IPS DF 4.7 (cell line): ENCODE data around the gene CCNI2.

Source experiments
- DNase-seq: peaks from one replicate; pipeline ENCODE4 v3.0.0-alpha.2; 2013; ENCODE audit warnings: low spot score; ENCODE audit errors: extremely low read depth

Gene CCNI2

DNA sequence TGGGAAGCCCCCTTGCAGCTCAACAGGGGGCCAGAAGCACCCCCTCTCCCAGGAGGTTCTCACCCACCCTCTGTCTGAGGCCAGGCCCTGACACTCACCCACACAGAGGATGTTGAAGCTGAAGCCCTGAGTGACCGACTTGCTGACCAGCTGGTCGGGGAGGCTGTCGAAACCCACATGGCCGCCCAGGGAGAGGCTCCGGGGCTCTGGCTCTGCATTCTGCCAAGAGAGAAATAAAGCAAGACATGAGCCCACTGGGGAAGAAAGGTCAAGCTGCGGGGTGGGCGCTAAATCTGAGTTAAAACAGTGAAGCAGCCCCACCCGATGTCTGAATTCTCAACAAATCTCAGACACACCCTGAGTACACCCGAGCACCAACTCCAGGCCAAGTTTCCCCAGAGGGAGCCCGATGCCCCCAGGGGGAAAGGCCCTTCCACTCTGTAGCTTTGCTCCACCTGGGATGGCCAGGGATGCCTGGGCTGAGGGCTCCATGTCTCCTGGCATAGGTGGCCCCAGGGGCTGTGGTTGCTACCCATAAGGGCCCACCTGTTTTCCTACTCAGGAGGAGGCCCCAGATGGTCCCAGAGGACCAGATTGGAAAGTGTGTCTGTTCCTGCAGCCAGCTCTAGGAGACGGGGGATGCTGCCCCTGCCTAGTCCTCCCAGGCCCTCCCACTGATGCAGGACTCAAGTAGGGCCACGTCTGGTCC lies 18.2 kb downstream of the CCNI2 start:
- no peak for DNase-seq

DNA sequence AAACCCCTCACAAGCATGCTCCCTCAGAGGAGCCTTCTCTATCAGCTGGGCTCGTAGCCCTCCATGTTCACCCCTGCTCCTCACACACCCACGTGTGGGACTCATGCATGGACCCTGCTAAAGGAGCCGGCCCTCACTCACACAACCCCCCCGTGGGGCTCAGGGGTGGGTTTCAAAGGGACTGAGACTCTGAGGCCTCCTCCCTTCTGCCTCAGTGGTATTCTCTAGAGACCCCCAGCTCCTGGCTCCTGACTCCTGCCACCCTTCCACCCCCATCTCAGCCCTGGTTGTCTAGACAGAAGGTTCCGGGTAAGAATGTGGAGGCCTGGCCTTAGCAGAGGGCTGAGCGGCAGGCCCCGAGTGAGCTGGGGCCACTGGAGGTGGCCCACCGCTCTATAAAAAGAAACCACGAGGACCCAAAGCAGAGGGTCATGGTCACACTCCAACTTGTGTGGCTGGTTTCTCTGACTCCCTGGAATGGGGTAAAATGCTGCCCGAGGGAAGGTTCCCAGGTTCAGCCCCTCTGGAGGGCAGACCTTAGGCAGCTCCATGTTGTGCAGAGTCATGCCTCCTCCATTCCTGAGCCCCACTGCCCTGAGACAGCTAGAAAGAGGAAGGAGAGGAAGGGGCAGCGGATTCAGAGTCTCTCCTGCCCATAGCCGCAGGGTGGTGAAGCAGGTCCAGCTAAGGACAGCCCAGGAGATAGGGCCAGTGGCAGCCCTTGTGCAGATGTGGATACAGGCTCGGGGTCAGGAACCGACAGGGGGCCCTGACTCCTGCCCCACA lies 19.0 kb downstream of the CCNI2 start:
- no peak for DNase-seq

DNA sequence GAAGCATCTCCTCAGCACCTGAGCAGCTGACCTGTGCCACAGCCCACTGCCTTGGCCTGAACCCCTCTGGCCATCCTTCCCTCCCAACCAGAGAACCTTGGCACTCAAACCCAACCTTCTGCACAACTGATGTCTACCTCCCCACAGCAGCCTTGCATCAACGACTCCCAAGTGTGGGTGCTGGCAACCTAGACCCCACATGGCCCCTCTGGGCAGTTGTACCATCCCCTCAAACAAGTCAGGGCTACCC lies 19.5 kb downstream of the CCNI2 start:
- DNase-seq: no peak

DNA sequence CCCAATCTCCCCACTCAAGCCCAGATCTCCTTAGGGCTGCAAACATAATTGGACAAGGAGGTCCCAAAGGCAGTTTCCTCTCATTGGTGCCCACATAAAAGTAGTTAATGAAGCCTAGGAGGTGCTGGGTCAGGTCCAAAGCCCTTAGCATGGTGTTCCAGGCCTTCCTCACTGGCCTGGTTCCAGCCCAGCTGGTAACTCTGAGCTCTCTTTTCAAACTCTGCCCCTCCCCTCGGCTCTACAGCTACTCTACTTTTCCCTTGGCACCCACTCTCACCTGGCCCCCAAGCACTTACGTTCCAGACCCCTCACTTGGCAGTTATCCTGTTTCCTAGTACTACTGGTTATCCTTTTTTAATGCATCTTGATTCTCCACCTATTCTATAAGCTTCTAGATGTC lies 19.9 kb downstream of the CCNI2 start:
- DNase-seq: no peak

DNA sequence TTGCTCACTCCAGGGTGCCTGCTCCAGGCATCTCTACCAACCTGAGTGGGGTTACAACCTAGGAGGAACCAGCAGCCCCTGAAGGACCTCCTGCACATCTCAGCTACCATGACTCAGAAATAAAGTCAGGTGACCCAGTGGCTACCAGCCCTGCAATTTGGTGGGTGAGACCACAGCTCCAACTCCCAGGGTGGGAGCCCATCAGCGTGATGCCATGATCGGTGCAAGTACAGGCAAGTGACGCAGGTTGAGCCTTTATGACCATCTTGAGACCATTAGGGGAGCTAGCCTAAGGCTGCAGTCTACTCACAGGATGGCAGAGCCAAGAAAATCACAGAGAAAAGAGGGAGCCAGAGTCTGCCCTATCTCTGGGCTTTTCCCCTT lies 21.3 kb downstream of the CCNI2 start:
- no peak for DNase-seq

DNA sequence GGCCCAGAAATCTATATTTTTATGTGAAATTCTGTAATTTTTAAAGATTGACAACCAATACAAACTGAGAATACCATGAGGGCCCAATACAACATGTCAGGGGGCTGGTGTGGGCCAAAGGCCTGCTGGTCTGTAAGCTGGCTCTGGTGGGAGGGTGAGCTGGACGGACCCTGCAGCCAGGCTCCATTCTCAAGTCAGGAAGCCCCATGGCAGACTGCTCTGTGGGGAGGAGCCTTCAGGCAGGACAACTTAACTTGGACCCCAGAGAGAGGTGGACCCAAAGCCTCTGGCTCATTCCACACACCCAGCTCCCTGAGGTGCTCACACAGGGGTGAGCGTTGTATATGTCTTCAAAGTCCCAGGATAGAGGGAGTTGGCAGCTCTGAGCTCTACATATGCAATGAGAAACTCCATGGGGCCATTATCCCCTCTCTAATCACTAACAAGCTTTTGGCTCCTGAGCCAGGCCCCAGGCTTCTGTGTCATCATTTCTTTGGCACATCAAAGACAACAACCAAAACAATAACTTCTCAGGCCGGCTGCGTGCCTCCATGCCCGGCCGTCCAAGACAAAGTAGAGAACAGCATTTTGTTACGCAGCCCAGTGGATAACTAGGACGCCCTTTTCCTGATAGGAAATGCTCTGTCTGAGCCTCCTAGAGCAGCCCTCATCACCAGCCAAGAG lies 23.4 kb downstream of the CCNI2 start:
- no peak for DNase-seq

DNA sequence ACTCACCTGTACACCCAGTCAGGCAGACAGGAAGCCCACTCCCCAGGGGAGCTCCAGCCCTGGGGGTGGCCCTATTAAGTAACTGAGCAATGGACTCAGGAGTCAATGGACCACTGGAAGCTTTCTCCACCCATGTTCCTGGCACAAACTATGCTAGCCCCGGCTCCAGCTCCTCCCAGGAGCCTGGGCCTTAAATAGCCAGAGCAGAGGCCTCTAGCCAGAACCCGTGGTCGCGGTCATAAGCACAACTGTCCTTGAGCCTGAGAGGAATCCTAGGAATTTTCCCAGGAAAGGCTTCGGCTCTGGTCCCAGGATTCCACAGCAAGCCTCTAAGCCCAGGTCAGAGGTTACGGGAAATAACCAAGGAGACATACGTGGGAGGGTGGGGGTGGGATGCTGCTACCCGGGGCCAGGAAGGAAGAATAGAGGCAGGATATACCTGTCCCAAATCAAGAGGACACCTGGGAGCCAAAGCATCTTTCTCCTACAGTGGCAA lies 24.3 kb downstream of the CCNI2 start:
- DNase-seq: no peak

DNA sequence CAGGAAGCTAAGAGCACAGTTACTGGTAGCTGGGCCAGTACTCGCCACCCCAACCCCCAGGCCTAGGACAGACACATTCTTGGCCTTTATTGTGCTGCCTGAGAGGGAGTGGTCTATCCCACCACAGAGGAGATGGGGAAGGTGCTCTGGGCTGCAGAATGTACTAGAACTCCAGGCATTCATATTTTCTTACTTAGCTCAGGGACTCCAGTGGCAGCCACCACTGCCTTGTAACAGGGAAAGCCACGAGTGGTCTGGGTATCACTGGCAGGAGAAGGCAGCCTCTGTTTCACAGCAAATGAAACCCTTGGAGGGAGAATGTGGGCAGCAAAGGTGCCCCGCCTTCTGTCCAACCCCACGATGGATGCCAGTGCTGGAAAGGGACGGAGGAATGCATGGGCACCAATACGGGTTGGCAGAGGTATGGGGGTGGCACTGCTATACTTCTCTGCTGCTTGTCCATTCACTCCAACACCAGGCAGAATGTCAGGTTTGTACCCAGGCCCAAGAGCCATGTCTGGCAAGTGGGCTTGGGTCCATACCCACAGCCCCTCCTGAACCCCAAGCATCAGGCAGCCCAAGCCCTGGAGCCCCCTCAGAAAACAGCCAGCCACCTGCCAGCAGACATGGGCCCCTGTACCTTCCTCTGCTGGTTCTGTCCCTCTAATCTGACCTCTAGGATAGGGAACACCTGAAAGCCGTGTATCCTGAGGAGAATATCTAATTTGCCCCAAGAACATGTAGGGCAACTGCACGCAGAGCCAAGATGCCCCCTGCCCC lies 25.3 kb downstream of the CCNI2 start:
- no peak for DNase-seq

DNA sequence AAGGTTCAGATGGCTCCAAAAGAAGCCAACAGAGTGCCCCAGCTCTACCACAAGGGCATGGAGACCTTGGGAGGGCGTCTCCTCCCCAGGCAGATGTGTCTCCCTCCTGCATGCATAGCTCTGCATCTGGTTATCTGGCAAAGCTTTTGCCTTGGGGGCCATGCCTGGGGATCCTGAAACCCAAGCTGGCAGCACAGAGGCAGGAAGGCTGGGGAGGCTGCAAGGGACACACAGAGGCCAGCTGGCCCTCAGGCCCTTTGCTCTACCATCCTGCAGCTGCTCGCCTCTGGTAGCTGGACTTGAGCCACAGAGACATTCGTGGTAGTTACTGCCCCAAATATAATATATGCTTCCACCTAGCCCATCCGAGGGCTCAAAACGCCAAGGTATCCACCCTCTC lies 25.9 kb downstream of the CCNI2 start:
- no peak for DNase-seq

DNA sequence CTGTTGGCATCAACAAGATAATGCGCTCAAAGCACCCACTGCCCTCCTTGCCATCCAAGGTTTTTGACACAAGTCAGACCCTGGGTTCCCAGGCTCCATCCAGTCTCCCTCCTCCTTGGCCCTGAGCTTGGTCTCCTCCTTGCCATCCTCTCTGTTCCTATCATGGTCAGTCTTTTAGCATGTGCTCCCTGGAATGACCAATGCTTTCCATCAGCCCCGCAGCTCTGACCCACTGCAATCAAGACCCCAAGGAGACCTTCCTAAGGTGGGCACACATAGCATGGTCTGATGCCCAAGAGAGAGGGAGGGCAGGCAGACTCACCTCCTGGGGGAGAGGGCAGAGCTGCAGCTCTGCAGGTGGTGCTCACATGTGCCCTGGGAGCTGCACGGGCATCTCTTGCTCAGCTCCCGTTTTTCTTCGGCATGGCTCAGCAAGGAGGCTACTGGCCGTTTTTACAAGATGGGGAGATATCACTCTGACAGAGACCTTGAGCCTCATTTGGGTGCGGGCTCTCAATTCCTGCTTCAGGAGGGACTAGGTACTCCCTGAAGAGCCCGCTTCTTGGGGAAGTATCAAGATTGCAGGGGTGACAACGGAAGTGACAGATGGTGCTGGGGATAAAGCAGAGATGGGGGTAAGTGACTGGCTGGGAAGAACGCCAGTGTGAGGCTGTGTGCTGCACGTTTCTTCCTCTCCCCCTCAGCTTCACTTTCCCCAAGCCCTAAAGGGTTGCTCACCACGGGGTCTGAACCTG lies 26.6 kb downstream of the CCNI2 start:
- DNase-seq: no peak

DNA sequence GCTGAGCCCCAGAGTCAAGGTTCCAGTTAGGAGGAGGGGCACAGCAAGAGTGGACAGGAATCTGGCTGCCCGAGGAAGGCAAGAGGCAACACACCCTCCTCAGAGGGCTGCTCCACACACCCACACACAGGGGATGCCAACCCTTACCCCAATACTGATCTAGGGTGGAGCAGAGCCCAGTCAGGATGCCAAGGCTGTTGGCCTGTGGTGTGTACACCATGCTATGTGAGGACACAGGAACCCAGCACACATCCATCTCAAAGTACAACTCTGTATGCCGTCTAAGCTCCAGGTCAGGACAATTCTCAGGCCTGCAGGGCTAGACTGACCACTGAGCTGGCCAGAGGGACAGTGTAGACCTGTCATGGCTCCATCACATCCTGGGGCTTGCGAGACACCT lies 27.2 kb downstream of the CCNI2 start:
- DNase-seq: no peak

DNA sequence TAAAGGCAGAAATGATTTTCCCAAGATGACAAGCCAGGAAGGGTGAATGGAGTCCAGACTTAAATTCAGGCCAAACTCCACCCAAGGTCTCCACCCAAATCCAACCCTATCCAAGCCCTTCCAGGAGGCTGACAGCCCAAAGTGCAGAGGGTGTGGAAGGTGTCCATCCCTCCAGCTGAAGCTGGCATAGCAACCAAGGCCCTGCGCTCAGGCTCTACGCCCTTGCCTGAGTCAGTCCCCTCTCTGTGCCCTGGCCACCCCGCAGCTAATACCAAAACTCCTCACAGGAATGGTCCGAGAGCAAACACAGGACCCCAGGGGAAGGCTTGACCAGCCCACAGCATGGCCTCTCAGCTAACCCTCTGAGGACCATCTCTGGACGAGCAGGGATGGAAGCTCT lies 27.7 kb downstream of the CCNI2 start:
- no peak for DNase-seq

DNA sequence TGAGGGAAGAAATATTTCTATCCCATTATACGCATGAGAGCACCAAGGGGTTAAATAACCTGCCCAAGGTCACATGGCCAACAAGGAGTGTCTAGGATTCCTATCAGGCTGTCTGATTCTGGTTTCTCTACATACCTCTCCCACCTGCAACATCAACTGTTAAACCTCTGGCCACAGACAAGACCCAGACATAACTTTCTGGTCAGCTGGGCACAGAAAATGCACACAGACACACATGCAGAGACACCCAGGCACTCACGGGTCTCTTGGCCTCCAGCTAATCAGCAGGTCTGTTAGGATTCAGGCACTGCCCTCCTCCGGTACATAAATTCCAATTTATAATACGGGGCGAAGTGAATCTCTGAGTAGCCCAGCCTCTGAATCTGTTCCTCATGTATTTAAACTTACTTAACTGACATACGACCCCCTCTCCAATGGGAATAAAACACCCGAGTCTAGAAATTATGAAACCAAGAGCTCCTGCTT lies 28.3 kb downstream of the CCNI2 start:
- no peak for DNase-seq

DNA sequence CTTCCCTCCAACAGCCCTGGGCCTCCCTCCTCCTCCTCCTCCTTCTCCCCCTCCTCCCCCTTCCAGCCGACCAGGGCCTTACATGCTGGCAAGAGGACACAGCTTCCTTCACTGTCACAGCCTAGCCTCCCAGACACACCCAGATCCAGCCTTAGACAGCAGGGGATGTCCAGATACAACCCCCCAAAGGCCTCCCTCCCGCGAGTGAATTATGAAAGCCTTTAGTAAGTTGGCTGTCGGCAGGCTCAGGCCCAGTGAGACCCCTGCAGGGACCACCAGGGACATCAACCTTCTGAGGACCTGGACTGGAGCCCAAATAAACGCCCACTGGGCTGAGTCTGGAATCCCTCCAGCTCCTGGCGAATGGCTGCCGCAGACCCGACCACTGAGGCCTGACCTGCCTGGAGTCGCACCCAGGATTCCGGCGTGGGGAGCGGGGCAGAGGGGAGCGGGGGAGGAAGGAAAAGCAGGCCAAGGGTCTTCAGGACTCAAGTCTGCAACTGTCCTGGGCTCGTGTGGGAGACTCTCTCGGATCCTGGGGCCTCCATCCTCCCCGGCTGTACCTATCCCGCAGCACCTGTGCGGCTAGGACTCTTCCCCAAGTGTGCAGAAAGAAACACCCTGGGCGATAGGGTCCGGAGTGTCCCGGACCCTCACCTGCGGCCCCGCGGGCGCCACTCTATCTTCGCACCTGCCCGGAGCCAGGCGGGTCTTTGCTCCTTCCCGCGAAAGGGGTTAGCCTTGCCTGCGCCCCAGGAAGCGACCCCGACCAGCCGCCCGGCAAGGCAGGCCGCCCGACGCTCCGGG lies 29.1 kb downstream of the CCNI2 start:
- DNase-seq: no peak

DNA sequence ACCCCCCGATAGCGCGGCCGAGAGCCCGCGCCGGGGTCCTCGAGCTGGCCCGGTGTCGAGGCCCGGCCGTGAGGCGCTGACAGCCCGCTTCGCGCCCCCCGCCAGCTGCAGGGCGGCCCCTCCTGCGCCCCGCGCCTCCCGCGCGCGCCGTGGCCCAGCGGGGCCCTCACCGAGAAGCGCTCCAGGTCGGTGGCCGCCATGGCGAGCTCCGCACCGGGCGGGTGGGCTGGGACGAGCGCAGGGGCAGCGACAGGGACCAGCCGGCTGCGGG lies 29.6 kb downstream of the CCNI2 start:
- no peak for DNase-seq

DNA sequence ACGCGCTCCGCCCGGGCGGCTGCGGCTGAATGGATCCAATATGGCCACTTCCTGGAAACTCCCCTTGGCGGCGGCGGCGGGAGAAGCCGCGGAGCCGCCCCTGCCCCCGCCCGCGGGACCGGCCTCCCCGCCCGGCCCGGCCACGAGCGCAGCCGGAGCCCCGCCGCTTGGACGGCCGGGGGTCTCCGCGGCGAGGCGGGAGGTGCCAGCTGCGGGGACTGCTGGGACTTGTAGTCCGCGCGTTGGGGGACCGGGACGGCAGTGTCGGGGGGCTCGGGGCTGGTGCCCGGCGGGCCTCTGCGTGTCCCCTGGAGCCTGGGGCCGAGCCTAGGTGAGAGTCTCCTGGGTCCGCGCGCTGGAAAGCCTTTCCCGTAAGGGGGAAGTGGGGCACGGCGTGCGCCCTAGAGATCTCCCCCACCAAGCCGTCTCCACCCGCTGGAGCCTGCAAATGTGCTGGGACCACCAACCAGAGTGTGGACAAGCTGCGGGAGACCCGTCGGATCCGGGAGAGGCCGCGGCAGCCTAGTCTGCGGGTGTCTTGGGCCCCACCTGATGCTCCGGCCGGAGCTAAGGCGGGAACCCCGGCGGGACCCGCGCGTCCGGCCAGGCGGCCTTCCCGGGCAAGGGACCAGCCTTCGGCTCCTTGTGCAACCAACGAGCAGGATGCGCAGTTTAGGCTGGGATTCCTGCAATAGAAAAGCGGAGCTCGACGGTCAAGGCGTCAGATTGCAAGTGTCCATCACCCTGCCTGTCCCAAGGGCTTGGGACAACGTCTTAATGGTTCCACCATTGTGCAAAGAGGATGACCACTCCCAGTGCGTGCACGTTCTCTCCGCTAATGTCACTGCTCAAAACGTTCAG lies 30.2 kb downstream of the CCNI2 start, which contains the start of gene SEPTIN8:
Gene SEPTIN8, minus strand, starts transcription at position 31 of the 861 bp plus-strand sequence. CDS start 102 bp downstream, outside the sequence.
- no peak for DNase-seq

DNA sequence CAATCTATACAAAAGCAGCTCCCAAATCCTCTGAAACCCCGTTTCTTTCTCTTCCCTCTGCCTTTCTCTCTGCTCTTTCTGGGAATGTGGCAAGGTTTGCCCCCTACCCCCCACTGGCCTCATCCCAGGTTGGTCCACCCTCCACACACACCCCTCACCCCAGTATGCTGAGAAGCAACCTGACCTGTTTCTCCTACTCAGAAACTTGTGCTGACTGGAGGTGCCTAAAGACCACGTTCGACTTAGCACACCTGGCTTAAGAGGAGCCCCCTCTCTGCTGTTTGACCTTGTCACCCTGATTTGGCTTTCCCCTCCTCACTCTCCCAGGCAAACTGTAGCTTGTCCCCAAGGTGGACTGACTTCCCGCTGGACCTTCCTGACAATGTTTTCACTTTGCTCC lies 30.9 kb downstream of the CCNI2 start:
- DNase-seq: no peak

DNA sequence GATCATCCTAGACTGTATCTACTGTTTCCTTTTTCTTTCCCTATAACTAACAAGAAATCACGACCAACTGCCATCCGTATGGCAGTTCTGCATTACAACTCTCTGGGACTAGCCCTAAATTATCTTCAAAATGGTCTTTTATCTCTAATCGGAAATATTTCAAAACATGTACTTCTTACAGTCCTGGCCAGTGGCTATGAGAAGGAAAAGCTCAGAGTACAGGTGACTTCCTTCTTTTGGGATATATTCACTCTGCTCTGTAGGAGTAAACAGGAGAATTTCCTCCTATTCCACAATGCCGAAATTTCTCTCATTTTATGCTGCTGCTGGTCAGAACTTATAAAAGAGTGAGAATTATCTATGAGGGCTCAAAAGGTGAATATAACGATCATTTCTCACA lies 31.6 kb downstream of the CCNI2 start:
- no peak for DNase-seq

DNA sequence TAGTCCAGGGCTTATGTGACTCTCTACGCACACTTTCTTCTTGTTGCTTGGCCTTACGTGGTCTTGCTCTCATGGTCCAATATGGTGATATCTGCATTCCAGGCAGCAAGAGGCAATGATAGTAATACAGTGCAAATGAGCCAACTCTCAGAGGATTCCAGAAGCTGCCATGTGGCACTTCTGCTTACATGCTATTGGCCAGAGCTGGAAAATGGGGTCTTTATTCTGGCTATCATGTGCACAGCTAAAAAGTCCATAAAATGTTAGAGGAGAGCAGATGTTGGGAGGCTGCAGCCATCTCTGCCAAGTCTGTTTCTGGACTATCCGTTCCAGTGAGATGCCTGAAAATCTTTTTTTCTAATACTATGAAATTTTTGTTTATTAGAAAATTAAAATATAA lies 32.7 kb downstream of the CCNI2 start:
- no peak for DNase-seq
